HG03135 (cell line): ENCODE data around the gene LSP1.
"Not testable (repeated sequence)": the region's sequence is repeated elsewhere in the genome, so short reads cannot be mapped to it uniquely, and the experiment has no call there.

ENCODE experiments used
- ATAC-seq: cut with Tn5 transposase; IDR thresholded peaks from one replicate; pipeline ENCODE4 v1.9.1; 2021; ENCODE audit warnings: mild to moderate bottlenecking, moderate library complexity; ENCODE audit not compliant: unreplicated experiment

The LSP1 gene

GRCh38 chr11:1862588-1863351, 9.9 kb downstream of the LSP1 start:
- no peak for ATAC-seq

- no peak for ATAC-seq
Measured at GRCh38 chr11:1863352-1864216, 10.7 kb downstream of the LSP1 start.

DNA sequence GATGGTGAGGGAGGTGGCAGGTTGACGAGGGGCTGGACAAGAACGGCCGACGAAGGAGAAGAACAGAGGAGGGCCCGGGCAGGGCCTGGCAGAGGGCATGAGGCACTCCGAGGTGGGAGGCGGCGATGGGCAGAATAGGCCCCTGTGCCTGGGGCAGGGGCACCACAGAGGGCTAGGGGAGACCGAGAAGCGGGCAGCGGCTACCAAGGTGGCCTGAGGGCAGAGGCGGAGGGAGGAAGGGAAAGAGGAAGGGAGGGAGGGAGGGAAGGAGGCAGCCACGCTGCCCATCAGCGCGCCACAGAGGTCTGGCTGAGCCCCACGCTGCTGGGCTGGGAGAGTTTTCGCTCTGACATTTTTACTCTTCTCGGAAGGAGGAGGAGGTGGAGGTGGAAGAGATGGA, 11.3 kb downstream of the LSP1 start:
- ATAC-seq = no peak

- no peak for ATAC-seq
Measured at GRCh38 chr11:1864831-1865665, 12.2 kb downstream of the LSP1 start.

GRCh38 chr11:1866226-1866625, 13.3 kb downstream of the LSP1 start:
- no peak for ATAC-seq

DNA sequence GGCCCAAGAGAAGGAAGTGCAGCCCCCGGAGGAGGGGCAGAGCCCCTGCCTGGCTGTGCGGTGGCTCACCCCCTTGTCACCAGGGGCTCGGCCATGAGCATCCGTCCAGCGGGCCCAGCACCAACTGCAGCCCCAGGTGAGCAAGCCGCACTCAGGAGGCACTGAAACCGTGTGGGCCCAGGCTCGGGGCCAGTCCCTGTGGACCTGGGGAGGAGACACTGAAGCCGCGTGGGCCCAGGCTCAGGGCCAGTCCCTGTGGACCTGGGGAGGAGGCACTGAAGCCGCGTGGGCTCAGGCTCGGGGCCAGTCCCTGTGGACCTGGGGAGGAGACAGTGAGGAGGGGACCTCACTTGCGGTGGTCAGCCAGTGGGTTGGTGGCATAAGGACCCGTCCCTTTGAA, 13.9 kb downstream of the LSP1 start:
- no peak for ATAC-seq

- no peak for ATAC-seq
Measured at GRCh38 chr11:1867381-1867780, 14.5 kb downstream of the LSP1 start.

GRCh38 chr11:1868056-1868635, 15.3 kb downstream of the LSP1 start:
- ATAC-seq = no peak

- no peak for ATAC-seq
Measured at GRCh38 chr11:1868636-1869291, 15.9 kb downstream of the LSP1 start.

DNA sequence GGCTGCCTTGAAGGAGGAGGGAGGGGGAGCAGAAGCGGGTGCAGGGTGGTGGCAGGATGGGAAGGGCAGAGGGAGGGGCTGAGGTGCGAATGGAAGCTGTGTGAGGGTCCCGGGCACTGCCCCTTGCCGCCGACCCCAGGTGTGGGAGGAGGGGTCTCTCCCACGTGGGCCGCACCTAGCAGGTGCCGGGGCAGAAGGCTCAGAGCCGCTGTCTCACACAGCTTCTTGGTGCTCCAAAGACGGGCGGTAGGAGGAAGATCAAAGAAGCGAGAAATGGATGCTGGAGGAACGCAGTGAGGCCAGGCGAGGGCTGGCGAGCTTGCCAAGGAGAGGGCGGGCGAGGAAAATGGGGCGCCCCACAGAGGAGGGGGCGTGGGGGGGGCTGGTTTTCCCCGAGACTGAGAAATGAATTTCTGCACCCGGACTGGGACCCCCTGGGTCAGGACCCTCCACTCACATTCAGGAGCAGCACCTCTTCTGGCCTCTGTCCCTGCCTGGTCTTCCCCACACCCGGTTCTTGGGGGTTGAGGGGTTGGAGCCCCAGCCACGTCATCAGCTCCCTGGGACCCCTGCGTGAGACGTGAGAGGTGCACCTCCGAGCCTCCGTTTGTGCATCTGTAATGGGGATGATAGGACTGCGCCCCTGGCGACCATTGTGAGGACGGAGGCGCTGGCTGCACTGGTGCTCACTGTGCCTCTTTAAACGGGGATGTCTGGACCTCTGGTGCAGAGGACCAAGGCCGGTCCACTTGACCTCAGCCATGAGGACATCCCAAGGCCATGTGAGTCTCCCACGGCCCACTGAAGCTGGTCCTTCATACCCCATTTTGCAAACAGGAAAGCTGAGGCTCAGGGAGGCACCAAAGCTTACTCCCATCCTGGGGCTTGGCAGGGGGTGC, 16.8 kb downstream of the LSP1 start:
- no peak for ATAC-seq

GRCh38 chr11:1870326-1870696, 17.4 kb downstream of the LSP1 start:
- ATAC-seq = no peak

DNA sequence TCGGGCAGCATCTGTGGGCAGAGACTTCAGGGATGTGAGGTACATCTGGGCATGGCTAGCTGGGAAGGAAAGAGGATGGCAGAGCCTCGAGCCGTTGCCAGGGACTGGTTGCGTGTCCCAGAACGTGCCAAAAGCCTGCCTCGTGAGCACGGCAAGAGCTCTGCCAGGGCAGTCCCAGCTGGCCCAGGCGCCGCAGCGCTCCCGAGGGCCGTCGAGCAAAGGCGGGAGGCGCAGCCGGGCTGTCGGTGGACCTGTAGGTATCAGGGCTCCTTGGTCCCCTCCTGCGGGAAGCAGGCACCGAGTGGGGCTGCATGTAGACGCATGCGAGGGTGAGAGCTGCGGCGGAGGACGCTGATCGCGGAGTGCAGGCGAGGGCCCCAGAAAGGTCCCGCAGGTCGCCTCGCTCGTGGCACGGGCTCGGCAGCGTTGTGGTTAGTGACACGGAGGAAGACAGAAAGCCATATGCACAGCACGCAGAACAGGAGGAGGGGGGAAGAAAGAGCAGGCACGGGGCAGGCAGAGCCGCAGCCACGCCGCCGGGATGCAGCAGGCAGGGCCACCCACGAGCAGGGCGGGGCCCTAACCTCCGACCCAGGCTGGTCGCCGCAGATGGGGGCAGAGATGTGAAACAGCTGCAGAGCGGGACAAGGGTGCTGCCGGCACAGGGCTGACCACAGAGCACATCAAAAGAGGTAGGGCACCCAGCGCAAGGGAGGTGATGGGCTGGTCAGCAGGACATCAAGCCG, 18.0 kb downstream of the LSP1 start:
- ATAC-seq = no peak

- ATAC-seq = no peak
Measured at GRCh38 chr11:1871531-1871930, 18.6 kb downstream of the LSP1 start.

DNA sequence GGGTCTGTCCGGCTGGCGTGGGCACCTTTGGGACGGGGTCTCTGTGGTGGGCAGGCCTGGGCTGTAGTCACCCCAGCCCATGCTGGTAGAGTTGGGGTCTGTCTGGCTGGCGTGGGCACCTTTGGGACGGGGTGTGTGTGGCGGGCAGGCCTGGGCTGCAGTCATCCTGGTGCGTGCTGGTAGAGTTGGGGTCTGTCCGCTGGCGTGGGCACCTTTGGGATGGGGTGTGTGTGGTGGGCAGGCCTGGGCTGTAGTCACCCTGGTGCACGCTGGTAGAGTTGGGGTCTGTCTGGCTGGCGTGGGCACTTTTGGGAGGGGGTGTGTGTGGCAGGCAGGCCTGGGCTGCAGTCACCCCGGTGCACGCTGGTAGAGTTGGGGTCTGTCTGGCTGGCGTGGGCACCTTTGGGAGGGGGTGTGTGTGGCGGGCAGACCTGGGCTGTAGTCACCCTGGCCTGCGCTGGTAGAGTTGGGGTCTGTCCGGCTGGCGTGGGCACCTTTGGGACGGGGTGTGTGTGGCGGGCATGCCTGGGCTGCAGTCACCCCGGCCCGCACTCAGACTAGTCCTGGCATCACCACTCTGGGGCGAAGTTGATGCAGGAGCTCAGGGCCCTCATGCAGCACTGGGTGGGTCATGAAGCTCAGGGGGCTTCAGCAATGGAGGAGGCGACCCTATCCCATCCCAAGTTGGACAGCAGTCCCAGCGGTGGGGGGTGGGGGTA, 19.5 kb downstream of the LSP1 start:
- no peak for ATAC-seq

- no peak for ATAC-seq
Measured at GRCh38 chr11:1873048-1873812, 20.3 kb downstream of the LSP1 start.

- ATAC-seq = not testable (repeated sequence)
Measured at GRCh38 chr11:1873813-1874150, 20.9 kb downstream of the LSP1 start.

DNA sequence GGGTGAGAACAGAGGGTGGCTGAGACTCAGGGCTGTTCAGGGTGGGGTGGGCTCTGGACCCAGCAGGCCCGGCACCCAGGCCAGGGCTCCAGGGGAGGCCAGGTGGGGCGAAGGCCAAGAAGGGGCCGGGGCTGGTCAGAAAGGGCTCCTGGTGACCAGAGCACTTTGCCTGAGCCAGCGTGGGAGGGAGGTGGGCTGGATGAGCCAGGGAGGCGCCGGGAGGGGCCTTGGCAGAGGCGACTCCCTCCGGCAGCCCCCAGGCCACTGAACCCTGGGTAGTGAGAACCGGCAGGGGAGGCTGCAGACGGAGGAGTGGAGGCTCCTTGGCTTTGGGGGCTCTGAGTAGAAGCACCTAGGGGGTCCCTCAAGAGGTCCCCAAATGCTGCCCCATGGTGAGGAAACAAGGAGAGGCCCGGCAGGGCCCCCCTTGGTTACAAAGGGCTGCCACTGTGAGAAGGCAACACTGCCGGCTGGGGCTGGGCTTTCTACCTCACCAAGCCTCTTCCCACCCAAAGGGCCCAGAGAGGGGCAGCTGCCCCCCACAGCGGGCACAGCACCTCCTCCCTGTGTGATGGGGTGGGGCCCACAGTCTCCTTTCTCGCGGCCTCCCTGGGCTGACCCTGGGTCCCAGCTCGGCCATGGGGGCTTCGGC, 21.7 kb downstream of the LSP1 start:
- ATAC-seq = not testable (repeated sequence)
